Testis (tissue), 3 donors: ENCODE measurements around the gene AGBL1. TPM values are rescaled to one million over a fixed set of nuclear protein-coding genes. Genes with fewer than 3 reads are reported as not detected.

ENCODE experiments used
- DNase-seq: peaks from one replicate; pipeline ENCODE4 v3.0.0-alpha.2; 2019
- H3K27ac ChIP-seq, 2 donors: fragments of 200-600 bp; sonication (generic); one replicate each; pipeline ENCODE4 v1.5.1; 2019
- H3K27me3 ChIP-seq: fragments of 200-600 bp; sonication (generic); one replicate; pipeline ENCODE4 v1.5.1; 2019
- H3K36me3 ChIP-seq: fragments of 200-600 bp; sonication (generic); one replicate; pipeline ENCODE4 v1.5.1; 2017; ENCODE audit warnings: low read depth; ENCODE audit errors: missing control alignments
- H3K4me1 ChIP-seq: fragments of 200-600 bp; sonication (generic); one replicate; pipeline ENCODE4 v1.5.1; 2019
- H3K4me3 ChIP-seq, 2 donors: fragments of 200-600 bp; sonication (generic); one replicate each; pipeline ENCODE4 v1.5.1; 2017 to 2019
- H3K9me3 ChIP-seq: fragments of 200-600 bp; sonication (generic); one replicate; pipeline ENCODE4 v1.5.1; 2017
- CTCF ChIP-seq, 3 experiments: fragments of 450-650 bp in 2 of 3; fragments of 200-600 bp in 1 of 3; sonication (generic) in 1 of 3; IDR thresholded peaks; one replicate each; pipeline ENCODE4 v1.5.1; 2016 to 2019; ENCODE audit warnings: antibody characterized with exemption in 3 of 3, mild to moderate bottlenecking in 2 of 3, moderate library complexity in 1 of 3
- POLR2A ChIP-seq: fragments of 450-650 bp; IDR thresholded peaks from one replicate; pipeline ENCODE4 v1.6.1; 2017; ENCODE audit warnings: antibody characterized with exemption, mild to moderate bottlenecking, moderate library complexity
- WGBS, 2 donors: methylation state at CpG; one replicate each; pipeline ENCODE4 v1.1.5; 2018; 5-methylcytosine and 5-hydroxymethylcytosine counted together
- intact Hi-C: fragments of 100-400 bp; cut with DNase I; formaldehyde crosslinking; loops from one replicate; pipeline ENCODE4 v1.15.1; 2023; ENCODE audit warnings: low total_unique reads
- polyA plus RNA-seq: library from polyadenylated mRNA; stranded (reverse); fragments of 350-450 nt; fragmentation: Illumina TruSeq; extraction: RNeasy Lipid Tissue Mini Kit (QIAGEN cat#74804); gene quantifications from one replicate; pipeline ENCODE4 v1.2.3, GENCODE V29; 2014; ENCODE audit warnings: low read depth, low replicate concordance; ENCODE audit not compliant: insufficient read depth
- total RNA-seq, 2 donors: library from RNA; depleted of rRNA; stranded (reverse); fragments of >200 nt; gene quantifications; one replicate each; pipeline ENCODE4 v1.2.3, GENCODE V29; 2016

Gene AGBL1
- total and polyA plus RNA-seq, 3 donors from 2014 or later: 0.37 to 0.94 (median 0.70) TPM

GRCh38 chr15:86849136-86849535 lies 769.5 kb downstream of the AGBL1 start:
- 89 to 91% methylated on average over 5 of the region's 5 CpGs for WGBS, 2 donors
- intact Hi-C loops: no loop called here
- H3K36me3 ChIP-seq: no peaks in the 10 kb centered on the region
- H3K9me3 ChIP-seq: no peaks in the 10 kb centered on the region
- no peak overlapping the region for H3K4me3 ChIP-seq
- no peaks in the 10 kb centered on the region for H3K4me1 ChIP-seq
- no peak for TF ChIP-seq CTCF (IDR thresholded peaks at IDR 0.05)
- TF ChIP-seq POLR2A: no peak
- no peak for DNase-seq
- H3K27ac ChIP-seq: no peak overlapping the region
- no peaks in the 10 kb centered on the region for H3K27me3 ChIP-seq

- DNase-seq: no peak
- Histone ChIP-seq H3K9me3 (no peaks in the 10 kb centered on the region), H3K27me3 (no peaks in the 10 kb centered on the region), H3K36me3 (no peaks in the 10 kb centered on the region), H3K4me1 (no peaks in the 10 kb centered on the region), H3K4me3 (no peak overlapping the region), H3K27ac (no peak overlapping the region)
- WGBS, 2 donors: 91 to 95% methylated on average over 6 of the region's 6 CpGs
- intact Hi-C loops: no loop called here
- TF ChIP-seq CTCF (IDR thresholded peaks at IDR 0.05) (no peak), POLR2A (no peak)
Measured at GRCh38 chr15:86849558-86850285, 770.1 kb downstream of the AGBL1 start.

- no peaks in the 10 kb centered on the region for H3K9me3 ChIP-seq
- DNase-seq: no peak
- no peak for TF ChIP-seq CTCF (IDR thresholded peaks at IDR 0.05)
- TF ChIP-seq POLR2A: no peak
- intact Hi-C loops: no loop called here
- no peaks in the 10 kb centered on the region for H3K4me1 ChIP-seq
- H3K36me3 ChIP-seq: no peaks in the 10 kb centered on the region
- no peak overlapping the region for H3K4me3 ChIP-seq
- no peaks in the 10 kb centered on the region for H3K27me3 ChIP-seq
- no peak overlapping the region for H3K27ac ChIP-seq
- 75 to 86% methylated on average over 1 of the region's 1 CpG for WGBS, 2 donors
Measured at GRCh38 chr15:86850939-86851338, 771.3 kb downstream of the AGBL1 start.

GRCh38 chr15:86852741-86853140 lies 773.1 kb downstream of the AGBL1 start:
- Histone ChIP-seq H3K36me3 (no peaks in the 10 kb centered on the region), H3K4me3 (no peak overlapping the region), H3K9me3 (no peaks in the 10 kb centered on the region), H3K27me3 (no peaks in the 10 kb centered on the region), H3K27ac (no peak overlapping the region), H3K4me1 (no peaks in the 10 kb centered on the region)
- intact Hi-C loops: no loop called here
- TF ChIP-seq CTCF (IDR thresholded peaks at IDR 0.05): no peak
- TF ChIP-seq POLR2A: no peak
- DNase-seq: no peak
- 73 to 79% methylated on average over 2 of the region's 2 CpGs for WGBS, 2 donors

- intact Hi-C loops: no loop called here
- 47 to 88% methylated on average over 1 of the region's 1 CpG for WGBS, 2 donors
Measured at GRCh38 chr15:86854176-86854575, 774.5 kb downstream of the AGBL1 start.

More at GRCh38 chr15:86854176-86854575, 774.5 kb downstream of the AGBL1 start:
- TF ChIP-seq POLR2A: no peak
- no peak for TF ChIP-seq CTCF (IDR thresholded peaks at IDR 0.05)
- H3K36me3 ChIP-seq: no peaks in the 10 kb centered on the region
- no peak overlapping the region for H3K4me3 ChIP-seq
- no peak overlapping the region for H3K27ac ChIP-seq
- no peaks in the 10 kb centered on the region for H3K27me3 ChIP-seq
- H3K4me1 ChIP-seq: no peaks in the 10 kb centered on the region
- no peaks in the 10 kb centered on the region for H3K9me3 ChIP-seq
- no peak for DNase-seq
